T-helper 2 cell treated with Interferon-gamma antibody and Interleukin-4, amounts not matched to agents 5 μg/mL and 100 μg/mL, for 36 hours (primary cell): Measurements from ENCODE around the gene SFSWAP.
"Not testable (repeated sequence)": the region's sequence is repeated elsewhere in the genome, so short reads cannot be mapped to it uniquely, and the experiment has no call there.

Experiments
- DNase-seq: peaks from one replicate; pipeline ENCODE4 v3.0.0; 2021; ENCODE audit warnings: low spot score
- H3K27ac Mint-ChIP-seq: one replicate; pipeline ENCODE4 v1.8.0; 2021; ENCODE audit warnings: mild to moderate bottlenecking, mixed read lengths
- H3K27me3 Mint-ChIP-seq: one replicate; pipeline ENCODE4 v1.8.0; 2021; ENCODE audit warnings: low read depth, mixed read lengths
- H3K36me3 Mint-ChIP-seq: one replicate; pipeline ENCODE4 v1.8.0; 2021; ENCODE audit warnings: low read depth, mixed read lengths
- H3K4me1 Mint-ChIP-seq: one replicate; pipeline ENCODE4 v1.8.0; 2021; ENCODE audit warnings: low read depth, mixed read lengths
- H3K4me3 Mint-ChIP-seq: one replicate; pipeline ENCODE4 v1.8.0; 2022; ENCODE audit warnings: mild to moderate bottlenecking, moderate library complexity, mixed read lengths
- H3K9me3 Mint-ChIP-seq: one replicate; pipeline ENCODE4 v1.8.0; 2021; ENCODE audit warnings: mixed read lengths

The SFSWAP gene

GRCh38 chr12:131743880-131744279 is 33.0 kb downstream of the SFSWAP start:
- H3K4me1 Mint-ChIP-seq, H3K4me3 Mint-ChIP-seq: not testable (repeated sequence)

GRCh38 chr12:131744675-131745074 is 33.8 kb downstream of the SFSWAP start:
- not testable (repeated sequence) for H3K27ac Mint-ChIP-seq, H3K4me3 Mint-ChIP-seq, H3K27me3 Mint-ChIP-seq, DNase-seq, H3K4me1 Mint-ChIP-seq
- Mint-ChIP-seq H3K36me3 (peaks cover 70% of the 10 kb centered on the region), H3K9me3 (peaks cover 20% of the 10 kb centered on the region)

More at GRCh38 chr12:131743880-131744279, 33.0 kb downstream of the SFSWAP start:
- not testable (repeated sequence) for H3K27me3 Mint-ChIP-seq, DNase-seq, H3K27ac Mint-ChIP-seq
- peaks cover 71% of the 10 kb centered on the region for H3K36me3 Mint-ChIP-seq
- peaks cover 20% of the 10 kb centered on the region for H3K9me3 Mint-ChIP-seq

GRCh38 chr12:131745706-131746105 is 34.8 kb downstream of the SFSWAP start:
- DNase-seq, result no peak
- Mint-ChIP-seq H3K4me3 (no peak overlapping the region), H3K4me1 (no peaks in the 10 kb centered on the region), H3K9me3 (peaks cover 20% of the 10 kb centered on the region), H3K27ac (no peak overlapping the region), H3K36me3 (peaks cover 61% of the 10 kb centered on the region), H3K27me3 (no peaks in the 10 kb centered on the region)

- Mint-ChIP-seq H3K9me3 (peaks cover 13% of the 10 kb centered on the region), H3K36me3 (peaks cover 54% of the 10 kb centered on the region), H3K27ac (no peak overlapping the region), H3K4me1 (no peaks in the 10 kb centered on the region), H3K4me3 (no peak overlapping the region), H3K27me3 (no peaks in the 10 kb centered on the region)
- no peak for DNase-seq
These were observed 36.6 kb downstream of the SFSWAP start for GRCh38 chr12:131747276-131748177.

- H3K27ac Mint-ChIP-seq, result no peak overlapping the region
- H3K27me3 Mint-ChIP-seq, result no peaks in the 10 kb centered on the region
- H3K4me3 Mint-ChIP-seq, result no peak overlapping the region
- DNase-seq, result no peak
- H3K4me1 Mint-ChIP-seq, result no peaks in the 10 kb centered on the region
- no peaks in the 10 kb centered on the region for H3K9me3 Mint-ChIP-seq
- peaks cover 50% of the 10 kb centered on the region for H3K36me3 Mint-ChIP-seq
These were observed 38.9 kb downstream of the SFSWAP start for GRCh38 chr12:131749618-131750315.

DNA sequence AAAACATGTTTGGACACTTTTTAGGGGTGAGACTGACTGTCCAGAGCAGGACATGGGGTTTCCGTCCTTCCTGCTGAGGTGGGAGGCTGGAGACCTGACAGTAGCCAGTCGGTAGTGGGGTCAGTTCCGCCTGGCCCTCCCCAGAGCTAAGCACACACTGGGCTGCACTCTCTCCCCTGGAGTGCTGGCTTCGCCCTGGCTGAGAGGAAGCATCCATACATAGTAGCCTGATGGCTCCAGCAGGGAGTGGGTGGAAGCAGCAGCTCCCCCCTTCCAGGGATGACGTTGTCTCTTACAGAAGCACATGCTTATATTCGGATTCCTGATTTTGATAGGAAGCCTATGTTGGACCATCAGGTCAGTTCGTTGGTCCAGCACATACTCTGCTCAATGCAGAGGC is 40.4 kb downstream of the SFSWAP start:
- Mint-ChIP-seq H3K4me3 (no peak overlapping the region), H3K4me1 (peaks cover 7% of the 10 kb centered on the region), H3K27me3 (no peaks in the 10 kb centered on the region), H3K27ac (no peak overlapping the region), H3K36me3 (peaks cover 54% of the 10 kb centered on the region), H3K9me3 (no peaks in the 10 kb centered on the region)
- DNase-seq, result no peak

GRCh38 chr12:131752451-131752850 is 41.6 kb downstream of the SFSWAP start:
- peaks cover 7% of the 10 kb centered on the region for H3K4me1 Mint-ChIP-seq
- no peaks in the 10 kb centered on the region for H3K27me3 Mint-ChIP-seq
- DNase-seq, result no peak
- no peaks in the 10 kb centered on the region for H3K9me3 Mint-ChIP-seq
- H3K36me3 Mint-ChIP-seq, result peaks cover 55% of the 10 kb centered on the region
- no peak overlapping the region for H3K4me3 Mint-ChIP-seq
- H3K27ac Mint-ChIP-seq, result no peak overlapping the region

- Mint-ChIP-seq H3K4me3 (no peak overlapping the region), H3K9me3 (no peaks in the 10 kb centered on the region), H3K4me1 (peaks cover 7% of the 10 kb centered on the region), H3K27ac (no peak overlapping the region), H3K27me3 (no peaks in the 10 kb centered on the region), H3K36me3 (peaks cover 57% of the 10 kb centered on the region)
- DNase-seq, result no peak
These were observed 42.1 kb downstream of the SFSWAP start for GRCh38 chr12:131753005-131753404.

- H3K36me3 Mint-ChIP-seq, result peaks cover 58% of the 10 kb centered on the region
- DNase-seq, result no peak
- no peaks in the 10 kb centered on the region for H3K27me3 Mint-ChIP-seq
- H3K4me3 Mint-ChIP-seq, result no peak overlapping the region
- no peaks in the 10 kb centered on the region for H3K9me3 Mint-ChIP-seq
- H3K27ac Mint-ChIP-seq, result no peak overlapping the region
- H3K4me1 Mint-ChIP-seq, result peaks cover 7% of the 10 kb centered on the region
These were observed 42.9 kb downstream of the SFSWAP start for GRCh38 chr12:131753757-131754156.

DNA sequence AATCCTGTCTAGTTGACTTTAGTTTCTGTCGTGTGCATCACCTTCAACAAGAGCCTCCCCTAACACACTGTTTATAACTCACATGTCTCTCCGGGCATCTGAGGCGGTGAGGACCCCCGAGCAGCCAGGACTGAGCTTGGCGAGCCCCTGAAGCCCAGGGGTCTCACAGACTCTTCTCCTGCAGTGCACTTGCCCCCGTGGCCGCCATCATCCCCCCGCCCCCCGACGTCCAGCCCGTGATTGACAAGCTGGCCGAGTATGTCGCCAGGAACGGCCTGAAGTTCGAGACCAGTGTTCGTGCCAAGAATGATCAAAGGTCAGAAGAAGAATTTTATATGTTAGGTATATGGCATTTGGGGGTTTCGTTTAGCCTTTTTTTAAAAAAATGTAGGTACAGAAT is 43.3 kb downstream of the SFSWAP start:
- no peak overlapping the region for H3K4me3 Mint-ChIP-seq
- H3K27ac Mint-ChIP-seq, result no peak overlapping the region
- H3K27me3 Mint-ChIP-seq, result no peaks in the 10 kb centered on the region
- DNase-seq, result no peak
- peaks cover 58% of the 10 kb centered on the region for H3K36me3 Mint-ChIP-seq
- H3K4me1 Mint-ChIP-seq, result peaks cover 7% of the 10 kb centered on the region
- H3K9me3 Mint-ChIP-seq, result no peaks in the 10 kb centered on the region

DNA sequence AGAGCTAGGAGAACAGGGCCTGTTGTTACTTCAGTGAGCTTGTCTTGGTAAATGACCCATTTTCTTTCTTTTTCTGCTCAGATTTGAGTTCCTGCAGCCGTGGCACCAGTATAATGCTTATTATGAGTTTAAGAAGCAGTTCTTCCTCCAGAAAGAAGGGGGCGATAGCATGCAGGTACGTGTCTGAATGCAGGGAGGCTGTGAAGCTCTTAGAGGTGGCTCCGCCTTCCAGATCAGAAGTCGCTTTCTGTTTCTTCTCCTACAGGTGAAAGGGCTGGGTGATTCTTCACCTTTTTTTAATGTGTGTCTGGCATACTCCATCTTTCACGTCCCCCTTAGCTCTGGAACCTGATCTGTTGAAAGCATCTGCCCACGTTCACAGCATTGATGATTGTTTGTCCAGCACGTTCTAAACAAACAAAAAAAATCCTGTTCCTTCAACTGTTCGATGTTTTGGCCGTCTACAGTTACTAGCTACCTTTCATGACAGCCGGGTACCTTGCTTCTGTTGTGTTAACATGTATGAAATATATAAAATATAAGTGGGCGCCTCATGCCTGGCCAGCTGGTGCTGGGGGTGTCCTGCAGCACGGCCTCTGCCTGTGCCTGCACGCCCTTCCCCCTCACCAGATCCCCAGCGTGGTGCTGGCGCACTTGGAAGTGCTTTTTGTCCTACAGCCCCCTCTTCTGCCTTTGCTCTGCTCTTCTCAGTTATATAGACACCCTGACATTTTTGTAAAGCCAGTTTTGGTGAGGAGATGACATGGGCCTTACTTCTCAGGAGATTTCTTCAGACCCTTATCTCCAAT is 44.6 kb downstream of the SFSWAP start:
- DNase-seq, result no peak
- no peak overlapping the region for H3K27ac Mint-ChIP-seq
- peaks cover 7% of the 10 kb centered on the region for H3K4me1 Mint-ChIP-seq
- H3K27me3 Mint-ChIP-seq, result no peaks in the 10 kb centered on the region
- H3K9me3 Mint-ChIP-seq, result no peaks in the 10 kb centered on the region
- no peak overlapping the region for H3K4me3 Mint-ChIP-seq
- peaks cover 61% of the 10 kb centered on the region for H3K36me3 Mint-ChIP-seq

GRCh38 chr12:131756441-131756840 is 45.6 kb downstream of the SFSWAP start:
- no peak overlapping the region for H3K4me3 Mint-ChIP-seq
- peaks cover 67% of the 10 kb centered on the region for H3K36me3 Mint-ChIP-seq
- no peaks in the 10 kb centered on the region for H3K27me3 Mint-ChIP-seq
- H3K4me1 Mint-ChIP-seq, result peaks cover 7% of the 10 kb centered on the region
- no peak for DNase-seq
- H3K27ac Mint-ChIP-seq, result no peak overlapping the region
- no peaks in the 10 kb centered on the region for H3K9me3 Mint-ChIP-seq

DNA sequence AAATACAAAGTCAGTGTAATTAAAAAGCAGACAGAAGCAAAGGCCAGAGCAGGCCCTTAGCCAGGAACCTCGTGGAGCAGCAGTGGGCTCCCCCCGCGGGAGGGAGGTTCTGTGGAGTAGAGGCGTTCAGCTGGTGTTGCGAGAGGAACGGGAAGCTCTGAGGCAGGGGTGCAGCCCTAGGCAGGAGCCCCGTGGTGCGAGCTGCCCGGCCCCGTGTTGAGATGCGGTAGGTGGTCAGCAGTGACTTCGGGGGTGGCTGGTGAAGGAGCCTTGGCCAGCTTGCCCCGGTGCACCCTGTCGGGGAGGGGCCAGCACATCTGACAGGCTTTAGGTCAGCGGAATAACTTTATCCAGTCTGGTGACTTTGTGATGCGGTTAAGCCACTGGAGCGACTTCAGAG is 46.2 kb downstream of the SFSWAP start:
- peaks cover 65% of the 10 kb centered on the region for H3K36me3 Mint-ChIP-seq
- H3K27ac Mint-ChIP-seq, result no peak overlapping the region
- DNase-seq, result no peak
- H3K27me3 Mint-ChIP-seq, result no peaks in the 10 kb centered on the region
- H3K4me3 Mint-ChIP-seq, result no peak overlapping the region
- no peaks in the 10 kb centered on the region for H3K9me3 Mint-ChIP-seq
- H3K4me1 Mint-ChIP-seq, result peaks cover 7% of the 10 kb centered on the region
